Activated T-cell treated with anti-CD3 and anti-CD28 coated beads, Interleukin-2, amount 50 U/mL, for 72 hours (primary cell): ENCODE data around the gene VPS33B. TPM values are rescaled to one million over a fixed set of nuclear protein-coding genes. Genes with fewer than 3 reads are reported as not detected.

Experiments
- ATAC-seq, 2 donors: fragments of 150-1000 bp; cut with Tn5 transposase; replicated peaks in 1 of 2; 2 replicates each; pipeline ENCODE4 v1.10.0; 2021; ENCODE audit warnings: moderate library complexity in 2 of 2, mild to moderate bottlenecking in 1 of 2
- DNase-seq, 2 donors: peaks; one replicate each; pipeline ENCODE4 v3.0.0; 2021 to 2022; ENCODE audit warnings: mixed read lengths in 1 of 2
- H3K27ac Mint-ChIP-seq: one replicate; pipeline ENCODE4 v1.8.0; 2022; ENCODE audit warnings: mild to moderate bottlenecking, moderate library complexity, mixed read lengths
- H3K27me3 Mint-ChIP-seq: one replicate; pipeline ENCODE4 v1.8.0; 2022; ENCODE audit warnings: low read depth, mixed read lengths
- H3K36me3 Mint-ChIP-seq, 2 donors: one replicate each; pipeline ENCODE4 v1.8.0; 2022; ENCODE audit warnings: mixed read lengths in 2 of 2, mild to moderate bottlenecking in 1 of 2; ENCODE audit not compliant: insufficient read depth in 2 of 2
- H3K4me1 Mint-ChIP-seq: one replicate; pipeline ENCODE4 v1.8.0; 2022; ENCODE audit warnings: low read depth, mixed read lengths
- H3K4me3 Mint-ChIP-seq, 2 donors: one replicate each; pipeline ENCODE4 v1.8.0; 2022; ENCODE audit warnings: mild to moderate bottlenecking in 2 of 2, mixed read lengths in 2 of 2, moderate library complexity in 2 of 2
- H3K9me3 Mint-ChIP-seq, 2 donors: one replicate each; pipeline ENCODE4 v1.8.0; 2022; ENCODE audit warnings: mixed read lengths in 2 of 2
- total RNA-seq, 2 donors: library from RNA; stranded (reverse); gene quantifications; one replicate each; pipeline ENCODE4 v1.2.3, GENCODE V29; 2022

The VPS33B gene
- 10 to 100 TPM; 24.4 to 25.5 TPM for total RNA-seq

GRCh38 chr15:91022075-91022831 is at the start of gene VPS33B:
Gene VPS33B (minus strand): TSS chr15:91022594. CDS start chr15:91022249, 345 bp downstream.
- H3K27me3 Mint-ChIP-seq, result no peaks in the 10 kb centered on the region
- ATAC-seq (peak; percentile 88 to 91), DNase-seq (peak; percentile 74 to 82)
- H3K36me3 Mint-ChIP-seq, result no peaks in the 10 kb centered on the region
- peaks cover 51% of the 10 kb centered on the region for H3K4me1 Mint-ChIP-seq
- H3K9me3 Mint-ChIP-seq, result no peaks in the 10 kb centered on the region
- H3K27ac Mint-ChIP-seq, result peak within 1 kb of the TSS; percentile 92
- peak within 1 kb of the TSS; percentile 86 to 93 for H3K4me3 Mint-ChIP-seq

- Mint-ChIP-seq H3K4me1 (no peaks in the 10 kb centered on the region), H3K9me3 (no peaks in the 10 kb centered on the region), H3K27me3 (peaks cover 15% of the 10 kb centered on the region), H3K27ac (no peak overlapping the region), H3K36me3 (no peaks in the 10 kb centered on the region), H3K4me3 (no peak overlapping the region)
- DNase-seq, result no peak
- no peak for ATAC-seq
These were observed 49.8 kb upstream of the VPS33B start for GRCh38 chr15:91072161-91072560.

- Mint-ChIP-seq H3K9me3 (no peaks in the 10 kb centered on the region), H3K27ac (no peak overlapping the region), H3K36me3 (no peaks in the 10 kb centered on the region), H3K4me3 (no peak overlapping the region), H3K4me1 (no peaks in the 10 kb centered on the region), H3K27me3 (peaks cover 15% of the 10 kb centered on the region)
- DNase-seq (no peak), ATAC-seq (no peak)
These were observed 48.5 kb upstream of the VPS33B start for GRCh38 chr15:91070872-91071271.

GRCh38 chr15:91068966-91069365 is 46.6 kb upstream of the VPS33B start:
- Mint-ChIP-seq H3K36me3 (peaks cover 0 to 3% of the 10 kb centered on the region in 2 donors), H3K27me3 (peaks cover 15% of the 10 kb centered on the region), H3K9me3 (peaks cover 2 to 5% of the 10 kb centered on the region in 2 donors), H3K4me3 (no peak overlapping the region), H3K4me1 (no peaks in the 10 kb centered on the region), H3K27ac (no peak overlapping the region)
- no peak for DNase-seq
- ATAC-seq, result no peak

GRCh38 chr15:91068436-91068835 is 46.0 kb upstream of the VPS33B start:
- Mint-ChIP-seq H3K36me3 (peaks cover 0 to 3% of the 10 kb centered on the region in 2 donors), H3K27me3 (peaks cover 15% of the 10 kb centered on the region), H3K4me3 (no peak overlapping the region), H3K9me3 (peaks cover 2 to 5% of the 10 kb centered on the region in 2 donors), H3K27ac (no peak overlapping the region), H3K4me1 (no peaks in the 10 kb centered on the region)
- DNase-seq (no peak), ATAC-seq (no peak)

- peaks cover 2 to 5% of the 10 kb centered on the region in 2 donors for H3K9me3 Mint-ChIP-seq
- no peak overlapping the region for H3K27ac Mint-ChIP-seq
- H3K27me3 Mint-ChIP-seq, result peaks cover 15% of the 10 kb centered on the region
- no peak for DNase-seq
- H3K36me3 Mint-ChIP-seq, result peaks cover 0 to 3% of the 10 kb centered on the region in 2 donors
- ATAC-seq, result no peak
- no peaks in the 10 kb centered on the region for H3K4me1 Mint-ChIP-seq
- no peak overlapping the region for H3K4me3 Mint-ChIP-seq
These were observed 44.6 kb upstream of the VPS33B start for GRCh38 chr15:91067036-91067435.

GRCh38 chr15:91065505-91065904 is 43.1 kb upstream of the VPS33B start:
- no peak for DNase-seq
- no peak for ATAC-seq

GRCh38 chr15:91061997-91062396 is 39.6 kb upstream of the VPS33B start:
- Mint-ChIP-seq H3K27me3 (peaks cover 30% of the 10 kb centered on the region), H3K9me3 (peaks cover 2 to 5% of the 10 kb centered on the region in 2 donors), H3K4me1 (no peaks in the 10 kb centered on the region), H3K36me3 (peaks cover 0 to 3% of the 10 kb centered on the region in 2 donors), H3K4me3 (no peak overlapping the region), H3K27ac (no peak overlapping the region)
- no peak for DNase-seq
- ATAC-seq, result no peak

More at GRCh38 chr15:91065505-91065904, 43.1 kb upstream of the VPS33B start:
- Mint-ChIP-seq H3K36me3 (peaks cover 0 to 3% of the 10 kb centered on the region in 2 donors), H3K4me3 (no peak overlapping the region), H3K4me1 (no peaks in the 10 kb centered on the region), H3K27me3 (peaks cover 7% of the 10 kb centered on the region), H3K27ac (no peak overlapping the region), H3K9me3 (peaks cover 2 to 5% of the 10 kb centered on the region in 2 donors)

GRCh38 chr15:91061230-91061629 is 38.8 kb upstream of the VPS33B start:
- DNase-seq (no peak), ATAC-seq (no peak)
- Mint-ChIP-seq H3K4me1 (no peaks in the 10 kb centered on the region), H3K36me3 (peaks cover 0 to 3% of the 10 kb centered on the region in 2 donors), H3K9me3 (peaks cover 2 to 5% of the 10 kb centered on the region in 2 donors), H3K27ac (no peak overlapping the region), H3K4me3 (no peak overlapping the region), H3K27me3 (peaks cover 38% of the 10 kb centered on the region)

GRCh38 chr15:91055548-91056331 is 33.3 kb upstream of the VPS33B start:
- Mint-ChIP-seq H3K36me3 (no peaks in the 10 kb centered on the region), H3K4me1 (no peaks in the 10 kb centered on the region), H3K4me3 (no peak overlapping the region), H3K27ac (no peak overlapping the region), H3K27me3 (peaks cover 71% of the 10 kb centered on the region), H3K9me3 (no peaks in the 10 kb centered on the region)
- DNase-seq, result peak; percentile 35 to 39
- peak; percentile 32 to 47 for ATAC-seq

- Mint-ChIP-seq H3K36me3 (no peaks in the 10 kb centered on the region), H3K4me3 (no peak overlapping the region), H3K27me3 (peaks cover 67% of the 10 kb centered on the region), H3K9me3 (no peaks in the 10 kb centered on the region), H3K27ac (no peak overlapping the region), H3K4me1 (no peaks in the 10 kb centered on the region)
- ATAC-seq (no peak), DNase-seq (no peak)
These were observed 32.4 kb upstream of the VPS33B start for GRCh38 chr15:91054816-91055215.

- no peak overlapping the region for H3K4me3 Mint-ChIP-seq
- no peak overlapping the region for H3K27ac Mint-ChIP-seq
- H3K36me3 Mint-ChIP-seq, result no peaks in the 10 kb centered on the region
- H3K4me1 Mint-ChIP-seq, result peaks cover 10% of the 10 kb centered on the region
- DNase-seq, result no peak
- no peak for ATAC-seq
- peaks cover 34% of the 10 kb centered on the region for H3K27me3 Mint-ChIP-seq
- no peaks in the 10 kb centered on the region for H3K9me3 Mint-ChIP-seq
These were observed 28.9 kb upstream of the VPS33B start for GRCh38 chr15:91051248-91051647.

GRCh38 chr15:91050128-91050455 is 27.7 kb upstream of the VPS33B start:
- Mint-ChIP-seq H3K36me3 (no peaks in the 10 kb centered on the region), H3K27me3 (peaks cover 22% of the 10 kb centered on the region), H3K4me1 (peaks cover 10% of the 10 kb centered on the region), H3K4me3 (no peak overlapping the region), H3K27ac (no peak overlapping the region), H3K9me3 (no peaks in the 10 kb centered on the region)
- DNase-seq (no peak), ATAC-seq (peak; percentile 31 to 39)
